OCI-LY3 (cell line): Measurements from ENCODE around the gene ABCB7.

ENCODE experiments used
- CTCF ChIP-seq: fragments of 200-600, 300-600 bp; sonication (generic); IDR thresholded peaks from 2 replicates; pipeline ENCODE4 v1.5.1; 2014; ENCODE audit warnings: antibody characterized with exemption, low read length, low read depth
- EZH2phosphoT487 ChIP-seq: fragments of 200-600 bp; shearing (Covaris generic); IDR thresholded peaks from 2 replicates; pipeline ENCODE4 v1.6.1; 2018; ENCODE audit warnings: antibody characterized with exemption, mixed run types, low read depth

- no peak for TF ChIP-seq CTCF
- TF ChIP-seq EZH2phosphoT487, result no peak
Measured at GRCh38 chrX:75132672-75133071, 23.4 kb downstream of the ABCB7 start.
